CD4-positive, alpha-beta T cell treated with Interleukin-21 for 1 hour (primary cell): ENCODE measurements around the gene TFAM.
"Not testable (repeated sequence)": the region's sequence is repeated elsewhere in the genome, so short reads cannot be mapped to it uniquely, and the experiment has no call there.

Experiments used
- DNase-seq: peaks from one replicate; pipeline ENCODE4 v3.0.0-alpha.2; 2020

The TFAM gene

GRCh38 chr10:58373442-58373827, 11.8 kb upstream of the TFAM start:
- DNase-seq = no peak

- DNase-seq = no peak
Observed at GRCh38 chr10:58382489-58382995, 2.7 kb upstream of the TFAM start.

- DNase-seq = peak; percentile 49
Observed at GRCh38 chr10:58384095-58384494, 1.1 kb upstream of the TFAM start.

- no peak for DNase-seq
Observed at GRCh38 chr10:58384544-58384998, 639 bp upstream of the TFAM start.

DNA sequence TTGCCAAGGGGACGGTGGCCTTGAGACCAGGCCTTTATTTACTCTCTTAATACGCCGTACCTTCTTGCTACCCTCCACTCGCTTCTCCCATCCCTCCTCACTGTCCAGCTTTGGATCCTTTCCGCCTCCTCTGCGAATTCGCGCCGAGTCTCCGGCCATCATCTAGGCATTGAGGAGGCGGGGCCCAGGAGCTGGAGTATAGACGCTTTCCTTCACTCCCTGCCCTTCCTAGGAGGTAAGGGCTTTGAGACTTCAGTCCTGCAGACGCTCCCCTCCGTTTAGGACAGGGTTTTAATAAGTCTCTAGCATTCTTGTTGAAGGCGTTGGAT, 538 bp downstream of the TFAM start:
- no peak for DNase-seq

DNA sequence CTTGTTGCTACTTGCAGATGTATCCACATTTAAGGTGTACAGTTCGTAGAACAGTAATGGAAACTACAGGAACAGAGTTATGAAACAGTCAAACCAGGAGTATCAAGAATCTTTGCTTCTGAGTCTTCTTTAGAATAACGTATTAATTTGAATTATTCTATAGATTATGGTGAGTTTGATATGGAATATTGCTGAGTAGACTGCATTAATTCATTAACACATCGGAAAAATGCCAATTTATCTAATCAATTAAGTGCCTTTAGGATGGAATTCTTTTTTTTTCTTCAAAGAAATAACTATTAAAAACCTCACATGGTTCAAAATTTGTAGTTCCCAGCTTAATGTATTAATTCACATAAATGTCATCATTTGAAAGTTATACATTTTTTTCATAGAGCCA, 3.8 kb downstream of the TFAM start:
- no peak for DNase-seq

DNA sequence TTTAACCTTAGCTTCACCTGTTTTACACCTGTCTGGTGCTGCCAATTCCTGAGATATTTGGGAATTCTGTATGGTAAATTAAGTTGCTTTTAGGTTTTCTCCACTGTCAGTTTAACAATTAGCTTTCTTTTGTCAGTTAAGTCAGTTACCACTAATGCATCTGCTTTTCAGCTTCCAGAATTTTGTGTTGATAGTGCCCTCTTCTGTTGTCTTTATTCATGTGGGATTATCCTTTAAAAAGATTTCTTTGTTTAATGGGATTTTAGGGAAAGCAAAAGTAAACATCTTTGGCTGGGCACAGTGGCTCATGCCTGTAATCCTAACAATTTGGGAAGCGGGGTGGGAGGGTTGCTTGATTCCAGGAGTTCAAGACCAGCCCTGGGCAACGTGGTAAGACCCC, 8.1 kb downstream of the TFAM start:
- no peak for DNase-seq

DNA sequence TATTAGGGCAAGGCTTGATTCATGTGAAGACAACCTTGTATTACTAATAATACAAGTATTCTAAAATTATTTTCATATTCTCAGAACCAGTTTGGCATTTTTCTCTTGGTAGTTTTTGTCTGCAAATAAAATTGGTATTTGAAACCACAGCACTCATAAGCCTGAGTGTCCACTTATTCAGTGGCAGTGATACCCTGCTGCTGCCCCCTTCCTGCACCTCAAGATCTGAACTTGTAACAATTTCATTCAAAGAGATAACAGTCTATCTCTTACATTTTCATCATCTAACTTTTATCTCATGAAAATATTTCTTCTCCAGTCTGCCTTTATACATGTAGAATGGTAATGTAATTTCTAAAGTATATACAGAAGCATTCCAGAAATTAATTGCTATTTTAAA, 9.3 kb downstream of the TFAM start:
- DNase-seq = no peak

DNA sequence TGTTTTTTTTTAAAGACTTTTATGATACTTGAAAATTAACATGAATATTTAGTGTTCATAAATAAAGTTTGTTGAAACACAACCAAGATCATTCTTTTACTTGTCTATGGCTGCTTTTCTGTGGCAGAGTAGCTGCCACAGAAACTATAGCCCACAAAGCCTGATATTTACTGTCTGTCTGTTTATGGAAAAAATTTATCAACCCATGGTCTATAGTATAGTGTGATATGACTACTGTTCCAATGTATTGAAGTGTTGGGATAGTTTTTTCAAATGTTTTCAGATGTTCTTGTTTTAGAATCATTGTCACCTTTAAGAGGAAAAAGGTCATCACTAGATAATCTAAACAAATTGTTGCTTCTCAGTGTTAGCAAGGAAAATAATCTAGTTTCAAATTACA, 10.8 kb downstream of the TFAM start:
- no peak for DNase-seq

- DNase-seq = no peak
Observed at GRCh38 chr10:58397830-58398229, 12.6 kb downstream of the TFAM start.

DNA sequence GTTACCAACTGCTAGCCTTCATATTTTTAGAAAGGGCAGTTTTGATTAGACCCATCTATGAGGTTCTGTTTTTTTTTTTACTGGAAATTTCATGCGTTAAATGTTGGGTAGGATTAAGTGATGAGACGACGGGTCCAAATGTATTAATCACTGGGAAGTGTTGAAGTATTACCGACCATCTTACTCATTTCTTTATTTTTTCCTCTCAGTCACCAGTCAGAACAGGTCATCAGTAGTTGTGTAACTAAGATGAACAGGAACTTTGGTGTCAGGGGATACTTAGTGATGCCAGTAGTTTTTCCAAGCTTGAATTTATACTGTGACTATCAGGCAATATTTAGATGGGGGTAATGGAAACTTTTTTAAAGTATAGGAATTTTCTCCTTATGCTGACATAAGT, 14.2 kb downstream of the TFAM start:
- DNase-seq = no peak

GRCh38 chr10:58400609-58401008, 15.4 kb downstream of the TFAM start:
- no peak for DNase-seq

DNA sequence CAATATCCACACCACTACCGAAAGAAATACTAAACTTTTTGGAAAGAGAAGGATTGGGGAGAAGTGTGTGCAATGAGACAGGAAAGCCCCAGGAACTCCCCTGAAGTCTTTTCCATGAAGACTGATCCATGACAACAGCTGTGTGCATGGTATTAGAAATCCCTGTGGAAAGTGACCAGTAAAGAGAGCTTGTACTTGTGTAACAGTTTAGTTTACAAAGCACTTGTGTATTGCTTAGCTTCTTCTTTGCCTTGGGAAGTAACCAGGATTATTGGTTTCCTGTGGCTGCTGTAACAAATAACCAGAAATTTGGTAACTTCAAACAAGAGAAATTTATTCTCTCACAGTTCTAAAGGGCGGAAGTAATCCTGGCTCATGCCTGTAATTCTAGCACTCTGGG, 18.8 kb downstream of the TFAM start:
- no peak for DNase-seq

DNA sequence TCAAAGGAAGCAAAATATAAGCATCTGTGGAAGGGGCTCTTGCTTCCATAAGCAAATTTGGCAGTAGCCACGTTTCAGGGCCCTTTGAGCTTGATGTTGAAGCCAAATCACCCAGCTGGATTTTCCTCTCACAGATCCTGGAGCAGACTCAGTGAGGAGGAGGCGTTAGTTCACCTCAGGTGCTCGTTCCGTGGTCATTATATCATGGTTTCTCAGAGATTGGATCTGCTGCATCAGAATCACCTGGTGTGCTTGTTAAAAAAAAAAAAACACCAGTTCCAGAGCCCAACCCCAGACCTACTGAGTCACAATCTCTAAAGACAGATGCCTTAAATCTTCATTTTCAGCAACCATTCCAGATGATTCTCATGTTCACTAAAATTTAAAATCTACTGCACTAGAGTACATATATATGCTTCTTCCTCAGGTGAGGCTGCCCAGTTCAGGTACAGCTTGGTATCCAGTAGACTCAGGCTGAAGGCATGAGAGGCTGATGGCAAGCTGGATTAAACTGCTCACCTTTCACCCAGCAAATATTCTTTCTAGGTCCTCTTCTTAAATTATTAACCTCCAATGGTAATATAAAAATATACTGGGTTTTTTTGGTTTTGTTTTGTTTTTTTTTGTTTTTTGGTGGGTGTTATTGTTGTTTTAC, 24.9 kb downstream of the TFAM start:
- no peak for DNase-seq

- DNase-seq = no peak
Observed at GRCh38 chr10:58412502-58412961, 27.3 kb downstream of the TFAM start.

- no peak for DNase-seq
Observed at GRCh38 chr10:58414270-58415041, 29.2 kb downstream of the TFAM start.

DNA sequence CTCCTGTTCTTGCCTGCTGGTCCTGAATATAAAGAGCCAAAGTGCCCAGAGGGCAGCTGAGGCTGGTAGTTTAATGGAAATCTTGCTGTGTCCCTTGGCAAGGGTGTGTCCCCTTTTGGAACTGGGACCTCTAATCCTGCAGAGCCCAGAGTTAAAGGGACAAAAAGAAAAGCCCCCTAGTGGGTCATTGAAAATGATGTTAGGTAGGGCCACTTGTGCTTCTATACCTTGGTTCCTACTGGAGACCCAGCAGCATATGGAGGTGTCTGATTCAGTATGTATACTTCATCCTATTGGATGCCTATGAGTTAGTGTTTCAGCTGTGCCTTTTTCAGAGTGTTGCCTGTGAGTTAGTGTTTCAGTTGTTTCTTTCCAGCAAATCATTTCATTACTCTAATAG, 30.5 kb downstream of the TFAM start:
- DNase-seq = no peak

DNA sequence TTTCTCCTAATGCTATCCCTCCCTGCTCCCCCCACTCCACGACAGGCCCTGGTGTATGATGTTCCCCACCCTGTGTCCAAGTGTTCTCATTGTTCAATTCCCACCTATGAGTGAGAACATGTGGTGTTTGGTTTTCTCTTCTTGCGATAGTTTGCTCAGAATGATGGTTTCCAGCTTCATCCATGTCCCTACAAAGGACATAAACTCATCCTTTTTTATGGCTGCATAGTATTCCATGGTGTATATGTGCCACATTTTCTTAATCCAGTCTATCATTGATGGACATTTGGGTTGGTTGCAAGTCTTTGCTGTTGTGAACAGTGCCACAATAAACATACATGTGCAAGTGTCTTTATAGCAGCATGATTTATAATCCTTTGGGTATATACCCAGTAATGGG, 32.7 kb downstream of the TFAM start:
- not testable (repeated sequence) for DNase-seq

- no peak for DNase-seq
Observed at GRCh38 chr10:58424176-58424575, 39.0 kb downstream of the TFAM start.

- not testable (repeated sequence) for DNase-seq
Observed at GRCh38 chr10:58428436-58428835, 43.2 kb downstream of the TFAM start.

- DNase-seq = no peak
Observed at GRCh38 chr10:58431903-58432302, 46.7 kb downstream of the TFAM start.

DNA sequence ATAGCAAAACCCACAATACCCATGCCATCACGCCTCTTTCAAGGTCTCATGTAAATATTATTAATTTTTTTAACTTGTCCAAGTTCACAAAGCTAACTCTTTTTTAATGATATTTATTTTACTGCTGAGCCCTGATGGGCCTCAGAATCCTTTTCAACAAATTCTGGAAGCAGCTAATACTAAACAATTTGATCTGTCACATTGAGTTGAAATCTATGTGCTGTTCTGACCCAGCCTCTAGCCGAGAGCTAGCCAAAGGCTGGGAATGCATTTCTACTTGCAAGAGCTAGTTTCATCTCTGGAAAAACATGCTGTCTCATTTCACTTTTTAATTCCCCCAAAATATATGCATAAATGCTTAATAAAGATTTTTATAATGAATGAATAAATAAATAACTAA, 47.9 kb downstream of the TFAM start:
- no peak for DNase-seq

GRCh38 chr10:58433571-58433970, 48.4 kb downstream of the TFAM start:
- DNase-seq = no peak

- no peak for DNase-seq
Observed at GRCh38 chr10:58435297-58435985, 50.2 kb downstream of the TFAM start.
